ENCODE measurements around the gene SLC12A8.

Gene SLC12A8

DNA sequence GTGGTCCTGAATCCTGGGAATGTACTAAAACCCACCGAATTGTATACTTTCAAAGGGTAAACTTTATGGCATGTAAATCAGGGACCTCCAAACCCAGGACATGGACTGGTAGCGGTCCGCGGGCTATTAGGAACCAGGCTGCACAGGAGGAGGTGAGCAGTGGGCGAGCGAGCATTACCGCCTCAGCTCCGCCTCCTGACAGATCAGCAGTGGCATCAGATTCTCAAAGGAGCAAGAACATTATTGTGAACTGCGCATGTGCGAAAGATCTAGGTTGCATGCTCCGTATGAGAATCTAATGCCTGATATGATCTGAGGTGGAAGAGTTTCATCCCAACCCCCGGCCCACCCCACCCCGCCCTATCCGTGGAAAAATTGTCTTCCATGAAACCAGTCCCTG lies 178.9 kb downstream of the SLC12A8 start:
- Histone ChIP-seq H3F3A (ENCODE audit: insufficient read depth, low read length) (no peaks in the 10 kb centered on the region), H3K9me3 (replicated peaks; ENCODE audit: insufficient read depth, low read length) (no peaks in the 10 kb centered on the region), H3K4me1 (ENCODE audit: low read length) (no peaks in the 10 kb centered on the region), H3K4me2 (ENCODE audit: low read depth, low read length) (no peak overlapping the region), H3K27me3 (replicated peaks; ENCODE audit: insufficient read depth, low read length) (no peaks in the 10 kb centered on the region), H2AFZ (ENCODE audit: low read length) (no peak overlapping the region), H4K20me1 (ENCODE audit: insufficient read depth, low read length) (no peaks in the 10 kb centered on the region), H3K27ac (ENCODE audit: low read length) (no peak overlapping the region), H3K79me2 (ENCODE audit: low read length) (no peaks in the 10 kb centered on the region), H3K4me3 (ENCODE audit: low read length) (no peak overlapping the region), H3K9me2 (replicated peaks; ENCODE audit: insufficient read depth, low read length) (no peaks in the 10 kb centered on the region), H3K9ac (ENCODE audit: low read length) (no peak overlapping the region), H3K36me3 (replicated peaks; ENCODE audit: insufficient read depth, low read length) (no peaks in the 10 kb centered on the region)
- DNase-seq: no peak
- TF ChIP-seq EZH2phosphoT487 (IDR thresholded peaks at IDR 0.05; ENCODE audit: low read length): no peak

DNA sequence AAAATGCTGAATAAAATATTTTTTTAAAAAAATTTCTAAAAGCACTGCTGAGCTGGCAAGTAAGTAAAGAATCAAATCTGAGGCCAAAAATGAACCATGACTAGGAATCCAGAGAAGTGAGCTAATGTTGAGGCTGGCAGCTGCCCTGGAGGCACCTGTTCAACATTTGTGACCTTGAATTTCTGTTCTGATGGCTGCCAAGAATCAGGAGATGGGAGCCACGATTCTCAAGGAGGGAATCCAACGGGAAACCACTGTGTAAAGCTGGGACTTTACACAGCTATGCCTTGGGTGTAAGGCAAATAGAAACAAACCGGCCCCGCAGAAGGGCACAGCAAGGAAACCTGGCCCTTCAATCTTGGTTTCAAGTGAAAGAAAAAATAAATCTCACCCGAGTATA lies 179.4 kb downstream of the SLC12A8 start:
- Histone ChIP-seq H2AFZ (ENCODE audit: low read length) (no peak overlapping the region), H3F3A (ENCODE audit: insufficient read depth, low read length) (no peaks in the 10 kb centered on the region), H3K79me2 (ENCODE audit: low read length) (no peaks in the 10 kb centered on the region), H3K27me3 (replicated peaks; ENCODE audit: insufficient read depth, low read length) (no peaks in the 10 kb centered on the region), H4K20me1 (ENCODE audit: insufficient read depth, low read length) (no peaks in the 10 kb centered on the region), H3K4me2 (ENCODE audit: low read depth, low read length) (no peak overlapping the region), H3K9me2 (replicated peaks; ENCODE audit: insufficient read depth, low read length) (no peaks in the 10 kb centered on the region), H3K9ac (ENCODE audit: low read length) (no peak overlapping the region), H3K4me1 (ENCODE audit: low read length) (no peaks in the 10 kb centered on the region), H3K36me3 (replicated peaks; ENCODE audit: insufficient read depth, low read length) (no peaks in the 10 kb centered on the region), H3K4me3 (ENCODE audit: low read length) (no peak overlapping the region), H3K9me3 (replicated peaks; ENCODE audit: insufficient read depth, low read length) (no peaks in the 10 kb centered on the region), H3K27ac (ENCODE audit: low read length) (no peak overlapping the region)
- TF ChIP-seq, protein P1, sequence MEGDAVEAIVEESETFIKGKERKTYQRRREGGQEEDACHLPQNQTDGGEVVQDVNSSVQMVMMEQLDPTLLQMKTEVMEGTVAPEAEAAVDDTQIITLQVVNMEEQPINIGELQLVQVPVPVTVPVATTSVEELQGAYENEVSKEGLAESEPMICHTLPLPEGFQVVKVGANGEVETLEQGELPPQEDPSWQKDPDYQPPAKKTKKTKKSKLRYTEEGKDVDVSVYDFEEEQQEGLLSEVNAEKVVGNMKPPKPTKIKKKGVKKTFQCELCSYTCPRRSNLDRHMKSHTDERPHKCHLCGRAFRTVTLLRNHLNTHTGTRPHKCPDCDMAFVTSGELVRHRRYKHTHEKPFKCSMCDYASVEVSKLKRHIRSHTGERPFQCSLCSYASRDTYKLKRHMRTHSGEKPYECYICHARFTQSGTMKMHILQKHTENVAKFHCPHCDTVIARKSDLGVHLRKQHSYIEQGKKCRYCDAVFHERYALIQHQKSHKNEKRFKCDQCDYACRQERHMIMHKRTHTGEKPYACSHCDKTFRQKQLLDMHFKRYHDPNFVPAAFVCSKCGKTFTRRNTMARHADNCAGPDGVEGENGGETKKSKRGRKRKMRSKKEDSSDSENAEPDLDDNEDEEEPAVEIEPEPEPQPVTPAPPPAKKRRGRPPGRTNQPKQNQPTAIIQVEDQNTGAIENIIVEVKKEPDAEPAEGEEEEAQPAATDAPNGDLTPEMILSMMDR (IDR thresholded peaks at IDR 0.05; ENCODE audit: low read length): no peak
- TF ChIP-seq EZH2phosphoT487 (IDR thresholded peaks at IDR 0.05; ENCODE audit: low read length): no peak
- DNase-seq: no peak

DNA sequence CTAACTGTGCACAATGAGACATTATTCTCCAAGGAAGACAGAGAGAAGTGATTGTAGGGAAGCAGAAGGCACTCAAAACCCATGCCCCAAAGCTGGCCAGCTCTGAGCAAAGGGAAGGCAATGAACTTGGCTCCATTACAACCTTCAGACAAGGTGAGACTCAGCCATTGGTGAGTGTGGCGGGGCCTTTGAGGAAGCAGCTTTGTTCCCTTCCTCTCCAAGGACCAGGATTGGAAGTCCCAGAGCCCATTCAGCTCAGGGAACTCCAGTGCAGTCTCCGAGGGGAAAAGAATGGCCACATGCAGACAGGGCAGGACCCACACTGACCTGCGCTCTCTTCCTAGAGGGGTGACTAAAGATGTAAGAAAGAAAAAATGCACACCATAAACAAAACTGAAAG lies 179.9 kb downstream of the SLC12A8 start:
- no peaks in the 10 kb centered on the region for H4K20me1 ChIP-seq (ENCODE audit: insufficient read depth, low read length)
- no peak for DNase-seq
- H3F3A ChIP-seq (ENCODE audit: insufficient read depth, low read length): no peaks in the 10 kb centered on the region
- no peaks in the 10 kb centered on the region for H3K79me2 ChIP-seq (ENCODE audit: low read length)
- no peak overlapping the region for H3K9ac ChIP-seq (ENCODE audit: low read length)
- no peaks in the 10 kb centered on the region for H3K27me3 ChIP-seq (replicated peaks; ENCODE audit: insufficient read depth, low read length)
- no peaks in the 10 kb centered on the region for H3K9me3 ChIP-seq (replicated peaks; ENCODE audit: insufficient read depth, low read length)
- no peak overlapping the region for H3K4me2 ChIP-seq (ENCODE audit: low read depth, low read length)
- no peak overlapping the region for H3K27ac ChIP-seq (ENCODE audit: low read length)
- no peaks in the 10 kb centered on the region for H3K36me3 ChIP-seq (replicated peaks; ENCODE audit: insufficient read depth, low read length)
- no peaks in the 10 kb centered on the region for H3K9me2 ChIP-seq (replicated peaks; ENCODE audit: insufficient read depth, low read length)
- TF ChIP-seq, protein P1 (IDR thresholded peaks at IDR 0.05; ENCODE audit: low read length): no peak
- no peak for TF ChIP-seq EZH2phosphoT487 (IDR thresholded peaks at IDR 0.05; ENCODE audit: low read length)
- TF ChIP-seq EZH2 (optimal IDR thresholded peaks at IDR 0.05; ENCODE audit: low read depth, low read length): no peak
- H3K4me3 ChIP-seq (ENCODE audit: low read length): no peak overlapping the region
- no peaks in the 10 kb centered on the region for H3K4me1 ChIP-seq (ENCODE audit: low read length)
- no peak overlapping the region for H2AFZ ChIP-seq (ENCODE audit: low read length)
